Kidney (tissue), 14 donors: ENCODE data around the gene RNF150. TPM values are rescaled to one million over a fixed set of nuclear protein-coding genes. Genes with fewer than 3 reads are reported as not detected.

Experiments used
- DNase-seq, 5 donors: peaks; one replicate each; pipeline ENCODE4 v3.0.0-alpha.2; 2013 to 2020
- FAIRE-seq: peaks from 2 replicates; lab custom pipeline; 2012; peaks lifted over from hg19 to GRCh38; lab: Jason Lieb, UNC
- H3K27ac ChIP-seq, 2 donors: one replicate each; pipeline ENCODE4 v1.7.0; 2013; ENCODE audit warnings: low read depth in 2 of 2, low read length in 2 of 2, inconsistent platforms in 1 of 2
- H3K27me3 ChIP-seq: one replicate; pipeline ENCODE4 v1.7.1; 2013; ENCODE audit warnings: low read length, inconsistent platforms; ENCODE audit not compliant: control insufficient read depth, insufficient read depth
- H3K36me3 ChIP-seq, 3 donors: one replicate each; pipeline versions ENCODE4 v1.7.0 to v1.7.1; 2013; ENCODE audit warnings: low read length in 3 of 3, control low read depth in 1 of 3, inconsistent platforms in 1 of 3; ENCODE audit not compliant: insufficient read depth in 3 of 3, control insufficient read depth in 2 of 3
- H3K4me1 ChIP-seq, 3 donors: one replicate each; pipeline versions ENCODE4 v1.7.0 to v1.7.1; 2013; ENCODE audit warnings: low read length in 3 of 3, inconsistent platforms in 1 of 3, low read depth in 1 of 3; ENCODE audit not compliant: control insufficient read depth in 2 of 3, insufficient read depth in 2 of 3
- H3K4me3 ChIP-seq, 3 donors: one replicate each; pipeline versions ENCODE4 v1.7.0 to v1.8.1; 2013; ENCODE audit warnings: low read length in 3 of 3, control low read depth in 1 of 3, inconsistent platforms in 1 of 3
- H3K9ac ChIP-seq, 3 donors: one replicate each; pipeline versions ENCODE4 v1.7.0 to v1.7.1; 2013; ENCODE audit warnings: low read length in 3 of 3, control low read depth in 1 of 3, inconsistent platforms in 1 of 3
- H3K9me3 ChIP-seq, 3 donors: one replicate each; pipeline versions ENCODE4 v1.7.0 to v1.7.1; 2013; ENCODE audit warnings: low read length in 3 of 3, control low read depth in 1 of 3, inconsistent platforms in 1 of 3; ENCODE audit not compliant: control insufficient read depth in 2 of 3, insufficient read depth in 1 of 3
- intact Hi-C: fragments of 100-400 bp; cut with DNase I; formaldehyde crosslinking; loops from one replicate; pipeline ENCODE4 v1.11.1; 2022
- polyA plus RNA-seq: library from polyadenylated mRNA; stranded (reverse); fragments of 350-450 nt; fragmentation: Illumina TruSeq; extraction: RNeasy Lipid Tissue Mini Kit (QIAGEN cat#74804); gene quantifications from one replicate; pipeline ENCODE4 v1.2.3, GENCODE V29; 2014; ENCODE audit warnings: low read depth, low replicate concordance; ENCODE audit not compliant: insufficient read depth
- total RNA-seq: library from RNA; stranded (reverse); fragmentation: NEBNext Ultra II Directional; extraction: Animal tissue kit (Norgen Biotek cat#: 25700); gene quantifications from one replicate; pipeline ENCODE4 v1.2.1, GENCODE V29; 2021
- TF ChIP-seq, protein P1 (sequence below): IDR thresholded peaks from 3 replicates; pipeline ENCODE4 v1.5.1; 2012; ENCODE audit warnings: mild to moderate bottlenecking, moderate library complexity, borderline replicate concordance; ENCODE audit not compliant: insufficient read depth; ENCODE audit errors: extremely low read depth
- donor health status: control.
- donor health status: control.
- donor health status: control.
- donor health status: control.
- donor health status: control.
- donor health status: DM: yes; HTN: yes; CAD: no.
- donor health status: Normal renal cell carcinoma (clear cell type).

Gene RNF150
- total and polyA plus RNA-seq, 2 donors from 2014 or later: 5.0 to 34.2 TPM

DNA sequence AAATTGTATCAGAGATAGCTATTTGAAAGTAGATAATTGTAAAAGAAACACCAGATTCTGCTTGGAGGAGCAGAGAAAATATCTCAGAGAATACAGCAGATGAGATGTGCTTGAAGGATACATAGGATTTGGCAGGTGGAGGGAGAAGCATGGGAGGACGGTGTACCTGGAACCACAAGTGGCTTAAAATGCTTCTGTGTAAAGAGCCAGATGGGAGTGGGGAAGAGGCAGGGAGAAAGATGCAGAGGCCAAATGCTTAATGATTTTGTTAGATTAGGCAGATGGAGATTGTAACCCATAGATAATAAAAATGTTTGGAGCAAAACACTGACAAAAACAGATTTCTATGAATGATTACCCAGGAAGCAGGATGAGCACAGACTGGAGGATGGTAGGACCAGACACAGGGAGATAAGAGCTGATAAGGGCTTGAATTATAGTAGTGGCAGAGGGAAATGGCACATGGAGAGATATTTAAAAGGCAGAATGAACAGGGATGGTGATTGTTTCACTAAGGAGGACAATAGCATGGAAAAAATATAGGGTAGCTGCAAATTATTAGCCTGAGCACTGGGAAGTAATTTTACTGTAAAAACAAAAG, 231.4 kb downstream of the RNF150 start:
- Histone ChIP-seq H3K9me3 (no peaks in the 10 kb centered on the region), H3K36me3 (no peaks in the 10 kb centered on the region), H3K9ac (no peak overlapping the region), H3K27ac (no peak overlapping the region), H3K27me3 (no peaks in the 10 kb centered on the region), H3K4me3 (no peak overlapping the region), H3K4me1 (no peaks in the 10 kb centered on the region)
- TF ChIP-seq, protein P1, sequence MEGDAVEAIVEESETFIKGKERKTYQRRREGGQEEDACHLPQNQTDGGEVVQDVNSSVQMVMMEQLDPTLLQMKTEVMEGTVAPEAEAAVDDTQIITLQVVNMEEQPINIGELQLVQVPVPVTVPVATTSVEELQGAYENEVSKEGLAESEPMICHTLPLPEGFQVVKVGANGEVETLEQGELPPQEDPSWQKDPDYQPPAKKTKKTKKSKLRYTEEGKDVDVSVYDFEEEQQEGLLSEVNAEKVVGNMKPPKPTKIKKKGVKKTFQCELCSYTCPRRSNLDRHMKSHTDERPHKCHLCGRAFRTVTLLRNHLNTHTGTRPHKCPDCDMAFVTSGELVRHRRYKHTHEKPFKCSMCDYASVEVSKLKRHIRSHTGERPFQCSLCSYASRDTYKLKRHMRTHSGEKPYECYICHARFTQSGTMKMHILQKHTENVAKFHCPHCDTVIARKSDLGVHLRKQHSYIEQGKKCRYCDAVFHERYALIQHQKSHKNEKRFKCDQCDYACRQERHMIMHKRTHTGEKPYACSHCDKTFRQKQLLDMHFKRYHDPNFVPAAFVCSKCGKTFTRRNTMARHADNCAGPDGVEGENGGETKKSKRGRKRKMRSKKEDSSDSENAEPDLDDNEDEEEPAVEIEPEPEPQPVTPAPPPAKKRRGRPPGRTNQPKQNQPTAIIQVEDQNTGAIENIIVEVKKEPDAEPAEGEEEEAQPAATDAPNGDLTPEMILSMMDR: no peak
- DNase-seq (no peak), FAIRE-seq (no peak)
- intact Hi-C loops: no loop called here

DNA sequence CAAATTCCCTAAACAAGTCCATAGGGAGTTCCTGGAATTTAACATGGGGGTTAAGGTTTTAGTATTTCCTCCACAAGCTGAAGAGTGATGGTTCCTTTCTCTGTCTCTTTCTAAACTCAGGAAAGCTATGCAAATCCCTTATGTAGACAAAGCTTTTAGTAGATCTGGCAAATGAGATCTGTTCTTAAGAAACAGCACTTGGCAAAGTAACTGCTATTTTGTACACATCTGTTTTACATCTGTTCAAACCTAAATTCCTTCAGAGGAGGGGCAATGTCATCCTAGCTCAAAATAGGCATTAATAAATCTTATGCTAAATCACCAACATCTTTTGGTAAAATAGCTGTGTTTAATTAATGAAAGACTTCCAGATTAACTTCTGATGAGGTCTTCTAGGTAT, 239.3 kb downstream of the RNF150 start:
- Histone ChIP-seq H3K27ac (no peak overlapping the region), H3K4me3 (no peak overlapping the region), H3K36me3 (no peaks in the 10 kb centered on the region), H3K9ac (no peak overlapping the region), H3K27me3 (no peaks in the 10 kb centered on the region), H3K9me3 (no peaks in the 10 kb centered on the region), H3K4me1 (no peaks in the 10 kb centered on the region)
- intact Hi-C loops: no loop called here
- FAIRE-seq (no peak), DNase-seq (peak in 2 of 5 donors; percentile 30 to 59)
- TF ChIP-seq, protein P1: no peak

DNA sequence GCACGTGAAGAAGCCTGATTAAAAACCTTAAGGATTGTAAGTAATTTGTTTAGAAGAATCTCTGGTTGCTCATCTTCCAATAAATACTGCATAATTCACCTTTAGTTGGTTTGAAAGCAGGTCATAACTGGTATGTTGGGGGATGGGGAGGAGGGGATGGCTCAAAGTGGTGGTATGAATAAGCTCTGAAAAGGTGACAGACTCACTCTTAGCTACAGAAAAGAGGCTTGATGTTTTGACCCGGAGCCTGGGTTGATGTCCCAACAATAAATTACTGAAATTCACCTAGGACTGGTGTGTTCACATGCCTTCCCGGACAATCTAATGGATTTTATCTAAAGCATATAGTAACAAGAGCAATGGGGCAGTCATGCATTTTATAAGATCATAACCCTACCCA, 245.2 kb downstream of the RNF150 start:
- H3K4me1 ChIP-seq: no peaks in the 10 kb centered on the region
- no peak overlapping the region for H3K4me3 ChIP-seq
- FAIRE-seq (no peak), DNase-seq (no peak)
- H3K9me3 ChIP-seq: no peaks in the 10 kb centered on the region
- intact Hi-C loops: no loop called here
- TF ChIP-seq, protein P1: no peak
- no peaks in the 10 kb centered on the region for H3K36me3 ChIP-seq
- no peak overlapping the region for H3K9ac ChIP-seq
- no peak overlapping the region for H3K27ac ChIP-seq
- H3K27me3 ChIP-seq: no peaks in the 10 kb centered on the region

DNA sequence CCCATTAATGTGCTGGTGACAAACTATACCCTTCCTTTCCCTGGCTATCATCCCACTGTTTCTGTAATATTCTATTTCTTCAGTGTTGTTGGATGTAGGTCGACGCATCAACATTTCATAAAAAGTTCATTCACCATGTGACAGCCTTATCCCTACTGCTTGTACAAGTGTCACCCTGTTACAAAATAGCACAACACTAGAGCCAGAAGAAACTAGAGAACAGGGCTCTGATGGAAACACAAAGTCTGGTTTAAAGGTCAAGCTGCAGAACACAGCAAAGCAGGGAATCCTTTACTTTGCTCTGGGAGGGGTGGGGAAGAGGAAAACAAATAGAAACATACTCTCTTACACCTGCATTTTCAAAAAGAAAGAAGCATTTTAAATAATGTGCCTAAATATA, 245.8 kb downstream of the RNF150 start:
- Histone ChIP-seq H3K27ac (no peak overlapping the region), H3K9ac (no peak overlapping the region), H3K36me3 (no peaks in the 10 kb centered on the region), H3K27me3 (no peaks in the 10 kb centered on the region), H3K4me3 (no peak overlapping the region), H3K4me1 (no peaks in the 10 kb centered on the region), H3K9me3 (no peaks in the 10 kb centered on the region)
- intact Hi-C loops: no loop called here
- FAIRE-seq: no peak
- TF ChIP-seq, protein P1: no peak
- no peak for DNase-seq
